GM08714 (cell line): ENCODE results near the gene OMP.
"Not testable (repeated sequence)": the region's sequence is repeated elsewhere in the genome, so short reads cannot be mapped to it uniquely, and the experiment has no call there.

Experiments
- H3K4me3 ChIP-seq: fragments of 200-500 bp; sonication (Bioruptor generic); 2 replicates; pipeline ENCODE4 v1.5.1; 2014; ENCODE audit warnings: mild to moderate bottlenecking, low read length, inconsistent platforms
- ZNF274 ChIP-seq: IDR thresholded peaks from 2 replicates; pipeline ENCODE4 v1.6.1; 2012; ENCODE audit warnings: mild to moderate bottlenecking, low read depth, low read length

The OMP gene

DNA sequence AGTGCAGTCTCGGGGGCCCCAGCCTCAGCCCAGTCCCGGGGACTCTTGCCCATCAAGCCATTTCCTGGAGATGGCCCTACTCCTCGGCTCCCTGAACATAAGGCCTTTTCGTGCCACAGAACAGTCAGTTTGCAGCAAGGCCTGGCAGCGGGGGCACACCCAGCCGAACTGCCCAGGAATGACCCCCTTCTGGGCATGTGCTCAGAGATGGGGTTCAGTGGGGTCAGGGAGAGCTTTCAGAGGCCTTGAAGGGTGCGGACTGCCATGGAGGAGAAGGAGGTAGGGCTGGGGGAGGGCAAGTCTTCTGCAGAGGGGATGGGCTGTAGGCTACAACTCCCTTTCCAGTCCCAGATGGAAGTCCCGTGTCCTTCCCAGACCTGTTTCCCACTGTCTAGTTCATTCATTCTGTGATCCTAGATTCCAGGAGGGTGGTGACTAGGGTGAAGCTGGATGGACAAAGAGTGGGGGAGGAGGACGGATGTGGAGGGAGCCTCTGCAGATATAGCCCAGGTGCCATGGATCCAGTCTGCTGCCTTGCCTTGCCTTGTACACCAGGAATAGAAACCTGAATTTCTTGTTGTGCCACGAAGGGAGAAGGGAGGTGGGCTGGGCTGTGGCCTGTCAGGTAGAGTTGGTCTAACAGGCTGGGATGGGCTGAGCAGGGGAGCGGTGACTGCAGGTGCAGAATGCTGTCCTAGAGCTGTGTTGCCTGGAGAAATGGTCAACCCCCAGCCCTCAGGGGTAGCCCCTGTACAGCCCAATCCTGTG is 14.2 kb upstream of the OMP start:
- no peak overlapping the region for H3K4me3 ChIP-seq
- no peak for TF ChIP-seq ZNF274

DNA sequence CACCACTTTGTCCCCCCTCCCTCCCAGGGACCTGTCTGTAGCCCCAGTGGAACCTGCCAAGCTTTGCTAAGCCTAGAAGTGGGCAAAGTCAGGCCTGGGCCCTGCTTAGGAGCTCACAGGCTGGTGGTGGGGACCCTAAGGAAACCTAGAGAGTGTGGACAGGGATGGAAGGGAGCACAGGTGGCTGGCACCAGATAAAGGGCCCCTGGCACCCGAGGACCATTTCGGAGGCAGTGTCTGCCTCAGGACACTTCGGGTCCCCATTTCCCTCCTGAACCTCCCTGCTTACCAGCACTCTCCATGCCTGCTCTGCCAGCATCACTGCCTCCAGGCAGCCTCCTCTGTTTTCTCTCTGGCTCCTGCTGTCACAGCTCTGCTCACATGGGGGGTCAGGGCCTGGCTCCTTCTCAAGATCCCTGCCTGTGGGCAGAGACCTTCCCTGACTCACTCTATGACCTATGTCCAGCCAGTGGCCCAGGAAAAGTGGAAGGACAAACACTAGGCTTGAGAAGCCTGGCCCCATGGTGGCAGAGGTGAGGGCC is 13.6 kb upstream of the OMP start:
- no peak for TF ChIP-seq ZNF274
- H3K4me3 ChIP-seq, result no peak overlapping the region

DNA sequence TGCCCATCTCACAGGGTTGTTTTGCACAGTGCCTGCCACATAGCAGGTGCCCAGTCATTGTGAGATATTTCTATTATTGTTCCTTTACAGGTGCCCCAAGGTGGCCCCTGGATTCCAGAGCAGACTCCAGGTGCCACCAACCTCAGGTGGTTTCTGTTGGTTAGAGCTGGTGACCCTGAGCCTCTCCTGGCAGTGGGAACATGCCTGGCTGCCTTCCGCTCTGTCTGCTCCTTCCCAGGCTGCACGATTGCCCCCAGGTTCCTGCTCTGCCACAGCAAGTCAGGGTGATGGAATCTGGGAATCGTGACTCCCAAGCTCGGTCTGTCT is 12.6 kb upstream of the OMP start:
- no peak overlapping the region for H3K4me3 ChIP-seq
- TF ChIP-seq ZNF274, result no peak

DNA sequence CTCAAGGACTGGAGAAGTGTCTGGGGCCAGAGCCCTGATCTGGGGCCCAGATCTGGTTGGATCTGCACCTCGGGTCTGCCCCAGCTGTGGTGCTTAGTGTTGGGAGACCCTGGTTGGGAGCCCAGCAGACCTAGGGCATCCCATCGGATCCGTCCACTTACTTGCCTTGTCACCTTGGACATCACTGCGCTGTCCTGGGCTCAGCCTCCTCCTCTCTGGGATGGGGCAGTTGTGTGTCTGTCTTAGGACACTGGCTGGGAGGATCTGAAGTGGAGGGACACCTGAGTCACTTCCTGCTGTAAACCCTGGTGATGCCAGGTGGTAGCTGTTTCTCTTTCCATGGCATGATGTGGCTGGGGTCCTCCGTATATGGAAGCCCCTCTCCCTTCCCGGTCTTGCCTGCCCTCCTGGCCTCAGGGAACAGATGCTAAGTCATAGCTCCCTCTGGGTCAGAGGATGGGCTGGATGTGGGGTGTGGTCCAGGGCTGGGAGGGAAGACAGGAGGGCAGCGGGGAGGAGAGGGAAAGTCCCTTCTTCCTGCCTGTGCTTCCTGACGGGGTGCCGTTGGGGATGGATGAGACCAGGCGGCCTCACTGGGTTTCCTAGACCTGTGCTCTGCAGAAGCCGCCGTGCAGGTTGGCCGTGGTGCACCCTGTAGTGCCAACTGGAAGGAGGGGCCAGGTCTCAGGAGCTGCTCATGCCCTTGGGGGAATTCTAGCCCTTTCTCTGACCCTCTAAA is 12.1 kb upstream of the OMP start:
- H3K4me3 ChIP-seq, result no peak overlapping the region

GRCh38 chr11:77091146-77091940 is 11.3 kb upstream of the OMP start:
- TF ChIP-seq ZNF274, result no peak

More for the DNA sequence above, 12.1 kb upstream of the OMP start:
- no peak for TF ChIP-seq ZNF274

GRCh38 chr11:77092382-77092781 is 10.3 kb upstream of the OMP start:
- no peak for TF ChIP-seq ZNF274
- H3K4me3 ChIP-seq, result no peak overlapping the region

More at GRCh38 chr11:77091146-77091940, 11.3 kb upstream of the OMP start:
- H3K4me3 ChIP-seq, result no peak overlapping the region

- no peak overlapping the region for H3K4me3 ChIP-seq
- no peak for TF ChIP-seq ZNF274
These were observed 9.4 kb upstream of the OMP start for GRCh38 chr11:77093056-77093891.

GRCh38 chr11:77093987-77094840 is 8.4 kb upstream of the OMP start:
- no peak overlapping the region for H3K4me3 ChIP-seq
- no peak for TF ChIP-seq ZNF274

DNA sequence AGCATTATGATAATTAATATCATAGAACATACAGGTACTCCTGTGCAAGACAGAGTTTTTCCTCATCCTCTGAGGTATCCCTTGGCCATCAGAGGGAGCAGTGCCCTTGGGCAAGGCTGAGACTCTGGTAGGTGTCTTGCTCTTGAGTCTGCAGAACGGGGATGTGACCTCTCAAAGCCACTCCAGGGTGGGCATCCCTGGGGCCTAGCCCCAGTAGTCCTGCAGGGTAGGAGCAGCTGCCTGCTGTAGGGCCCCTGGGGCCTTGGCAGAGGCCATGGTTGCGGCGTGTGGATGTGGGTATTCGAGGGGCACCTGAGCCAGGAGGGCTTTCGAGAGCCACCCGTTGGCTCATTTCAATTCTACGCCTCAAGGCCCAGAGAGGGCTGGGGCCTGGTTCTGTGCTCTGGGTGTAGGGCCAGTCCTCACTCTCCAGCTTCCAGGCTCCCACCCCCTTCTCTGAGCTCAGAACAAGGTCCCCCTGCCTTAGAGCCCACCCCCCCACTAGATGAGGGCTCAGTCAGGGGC is 7.7 kb upstream of the OMP start:
- H3K4me3 ChIP-seq, result no peak overlapping the region
- TF ChIP-seq ZNF274, result no peak

DNA sequence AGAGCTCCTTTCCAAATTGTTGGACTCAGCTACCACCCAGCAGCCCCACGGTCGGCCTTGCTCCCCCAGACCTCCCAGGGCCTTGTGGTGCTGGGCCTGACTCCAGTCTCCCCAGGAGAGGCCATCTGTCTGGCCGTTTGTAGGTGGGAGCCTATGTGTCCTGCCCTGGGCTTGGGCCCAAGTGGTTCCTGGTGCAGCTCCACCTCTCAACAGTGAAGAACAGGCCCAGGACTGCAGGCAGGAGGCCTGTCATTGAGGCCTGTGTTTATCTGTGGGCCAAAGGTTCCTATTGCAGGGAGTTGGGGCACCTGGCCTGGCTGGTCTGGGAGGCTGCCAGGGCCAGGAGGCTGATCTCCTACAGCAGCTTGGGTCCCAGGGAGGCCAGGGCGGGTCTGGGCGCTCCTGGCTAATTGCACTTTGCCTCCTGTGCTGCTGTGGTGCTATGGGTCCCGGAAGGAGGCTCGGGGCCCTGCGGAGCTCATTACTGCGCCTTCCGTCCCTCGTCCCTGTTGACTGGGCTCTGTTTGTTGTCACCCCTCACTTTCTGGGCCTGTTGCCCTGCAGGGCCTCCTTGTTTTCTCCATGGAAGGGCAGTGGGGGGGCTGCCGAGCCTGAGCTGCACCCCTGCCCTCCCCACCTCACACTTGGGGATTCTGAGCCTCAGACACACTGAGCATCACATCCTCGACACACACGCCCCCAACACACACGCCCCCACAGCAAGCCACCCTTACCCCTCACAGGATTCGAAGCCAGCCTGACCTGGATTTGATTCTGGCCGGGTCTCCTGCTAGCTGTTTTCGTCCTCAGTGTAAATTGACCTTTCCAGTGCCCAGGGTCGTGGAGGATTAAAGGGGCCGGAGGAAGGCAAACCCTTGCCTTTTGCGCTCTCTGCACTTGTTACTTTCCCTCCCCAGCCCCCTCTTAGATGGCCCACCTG is 6.8 kb upstream of the OMP start:
- no peak overlapping the region for H3K4me3 ChIP-seq
- no peak for TF ChIP-seq ZNF274

GRCh38 chr11:77096591-77097019 is 6.0 kb upstream of the OMP start:
- H3K4me3 ChIP-seq, result no peak overlapping the region
- no peak for TF ChIP-seq ZNF274

- H3K4me3 ChIP-seq, result not testable (repeated sequence)
These were observed 5.5 kb upstream of the OMP start for GRCh38 chr11:77097180-77097579.
